ENCODE results near the gene TRAF7. TPM values are rescaled to one million over a fixed set of nuclear protein-coding genes. Genes with fewer than 3 reads are reported as not detected.

Gene TRAF7
- total RNA-seq, 1 experiment from 2014 or later = 118 TPM

DNA sequence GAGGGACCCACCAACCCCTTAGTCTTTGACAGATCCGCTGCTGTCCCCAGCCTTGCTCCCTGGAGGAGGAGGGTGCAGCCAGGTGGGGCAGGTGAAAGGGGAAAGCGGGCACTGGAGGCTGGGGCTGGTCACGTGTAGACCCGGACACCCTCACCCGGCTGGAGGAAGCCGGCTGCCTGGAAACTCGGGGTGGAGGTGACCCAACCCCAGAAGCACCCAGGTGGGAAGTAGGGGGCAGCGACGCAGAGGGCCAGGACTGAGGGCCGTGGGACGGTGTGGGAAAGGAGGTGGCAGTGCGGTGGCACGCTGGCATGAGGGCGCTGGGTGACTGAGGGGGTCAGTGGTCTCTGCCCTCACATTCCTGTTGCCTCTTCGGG is 2.7 kb downstream of the TRAF7 start:
- Mint-ChIP-seq H3K27me3 (ENCODE audit: unreplicated experiment) (peaks cover 13% of the 10 kb centered on the region), H3K4me1 (ENCODE audit: low read depth, unreplicated experiment) (peaks cover 55% of the 10 kb centered on the region), H3K36me3 (ENCODE audit: insufficient read depth, unreplicated experiment) (peaks cover 64% of the 10 kb centered on the region), H3K4me3 (ENCODE audit: low read depth, unreplicated experiment) (peak overlapping the region; percentile 89), H3K9me3 (ENCODE audit: low read depth, unreplicated experiment) (no peaks in the 10 kb centered on the region), H3K27ac (ENCODE audit: unreplicated experiment) (peak overlapping the region; percentile 100)
- no peak for DNase-seq
- CTCF ChIA-PET = interaction anchor here (1.3 kb wide), 1 partner anchor 10 kb away, joined by 3 read pairs; no protein-coding TSS in a partner anchor
- TF ChIP-seq, protein P1, sequence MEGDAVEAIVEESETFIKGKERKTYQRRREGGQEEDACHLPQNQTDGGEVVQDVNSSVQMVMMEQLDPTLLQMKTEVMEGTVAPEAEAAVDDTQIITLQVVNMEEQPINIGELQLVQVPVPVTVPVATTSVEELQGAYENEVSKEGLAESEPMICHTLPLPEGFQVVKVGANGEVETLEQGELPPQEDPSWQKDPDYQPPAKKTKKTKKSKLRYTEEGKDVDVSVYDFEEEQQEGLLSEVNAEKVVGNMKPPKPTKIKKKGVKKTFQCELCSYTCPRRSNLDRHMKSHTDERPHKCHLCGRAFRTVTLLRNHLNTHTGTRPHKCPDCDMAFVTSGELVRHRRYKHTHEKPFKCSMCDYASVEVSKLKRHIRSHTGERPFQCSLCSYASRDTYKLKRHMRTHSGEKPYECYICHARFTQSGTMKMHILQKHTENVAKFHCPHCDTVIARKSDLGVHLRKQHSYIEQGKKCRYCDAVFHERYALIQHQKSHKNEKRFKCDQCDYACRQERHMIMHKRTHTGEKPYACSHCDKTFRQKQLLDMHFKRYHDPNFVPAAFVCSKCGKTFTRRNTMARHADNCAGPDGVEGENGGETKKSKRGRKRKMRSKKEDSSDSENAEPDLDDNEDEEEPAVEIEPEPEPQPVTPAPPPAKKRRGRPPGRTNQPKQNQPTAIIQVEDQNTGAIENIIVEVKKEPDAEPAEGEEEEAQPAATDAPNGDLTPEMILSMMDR (IDR thresholded peaks at IDR 0.05; ENCODE audit: unreplicated experiment) = no peak
- BruUV-seq (replicated peaks) = no TSS peak
- intact Hi-C loops (cut with micrococcal nuclease; ENCODE audit: unreplicated experiment) = no loop called here

DNA sequence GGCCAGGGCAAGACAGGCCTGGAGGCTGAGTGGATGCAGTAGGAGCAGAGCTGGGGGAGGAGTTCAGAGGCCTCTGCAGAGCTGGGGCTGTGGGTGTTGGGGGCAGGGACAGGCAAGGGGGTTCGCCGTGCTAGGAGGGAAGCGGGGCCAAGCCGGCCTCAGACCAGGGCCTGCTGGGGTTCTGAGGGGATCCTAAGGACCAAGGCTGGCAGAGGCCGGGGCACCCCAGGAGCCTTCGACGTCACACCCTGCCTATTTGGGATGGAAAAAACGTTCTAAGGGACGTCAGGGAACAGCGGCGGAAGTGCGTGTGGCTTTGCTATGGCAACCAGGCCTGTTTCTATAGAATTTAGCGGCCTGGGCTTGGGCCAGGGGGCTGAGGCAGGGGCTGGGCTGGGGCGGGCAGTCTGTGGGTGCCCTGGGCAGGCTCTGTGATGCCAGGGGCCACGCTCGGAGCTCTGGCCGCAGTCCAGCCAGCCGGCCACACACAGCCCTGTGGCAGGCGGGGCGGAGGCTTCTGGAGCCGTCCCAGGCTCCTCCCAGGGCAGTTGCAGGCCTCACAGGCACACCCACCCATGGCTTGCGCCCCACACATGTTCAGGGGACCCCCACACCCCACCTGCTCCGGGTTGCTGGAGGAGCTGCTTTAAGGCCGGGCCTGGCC is 3.7 kb downstream of the TRAF7 start:
- peaks cover 61% of the 10 kb centered on the region for H3K36me3 Mint-ChIP-seq (ENCODE audit: insufficient read depth, unreplicated experiment)
- CTCF ChIA-PET = no interaction called here
- peaks cover 65% of the 10 kb centered on the region for H3K4me1 Mint-ChIP-seq (ENCODE audit: low read depth, unreplicated experiment)
- TF ChIP-seq, protein P1 (IDR thresholded peaks at IDR 0.05; ENCODE audit: unreplicated experiment) = no peak
- peaks cover 13% of the 10 kb centered on the region for H3K27me3 Mint-ChIP-seq (ENCODE audit: unreplicated experiment)
- intact Hi-C loops (cut with micrococcal nuclease; ENCODE audit: unreplicated experiment) = no loop called here
- no peaks in the 10 kb centered on the region for H3K9me3 Mint-ChIP-seq (ENCODE audit: low read depth, unreplicated experiment)
- no peak for DNase-seq
- BruUV-seq (replicated peaks) = no TSS peak
- no peak overlapping the region for H3K4me3 Mint-ChIP-seq (ENCODE audit: low read depth, unreplicated experiment)
- no peak overlapping the region for H3K27ac Mint-ChIP-seq (ENCODE audit: unreplicated experiment)

DNA sequence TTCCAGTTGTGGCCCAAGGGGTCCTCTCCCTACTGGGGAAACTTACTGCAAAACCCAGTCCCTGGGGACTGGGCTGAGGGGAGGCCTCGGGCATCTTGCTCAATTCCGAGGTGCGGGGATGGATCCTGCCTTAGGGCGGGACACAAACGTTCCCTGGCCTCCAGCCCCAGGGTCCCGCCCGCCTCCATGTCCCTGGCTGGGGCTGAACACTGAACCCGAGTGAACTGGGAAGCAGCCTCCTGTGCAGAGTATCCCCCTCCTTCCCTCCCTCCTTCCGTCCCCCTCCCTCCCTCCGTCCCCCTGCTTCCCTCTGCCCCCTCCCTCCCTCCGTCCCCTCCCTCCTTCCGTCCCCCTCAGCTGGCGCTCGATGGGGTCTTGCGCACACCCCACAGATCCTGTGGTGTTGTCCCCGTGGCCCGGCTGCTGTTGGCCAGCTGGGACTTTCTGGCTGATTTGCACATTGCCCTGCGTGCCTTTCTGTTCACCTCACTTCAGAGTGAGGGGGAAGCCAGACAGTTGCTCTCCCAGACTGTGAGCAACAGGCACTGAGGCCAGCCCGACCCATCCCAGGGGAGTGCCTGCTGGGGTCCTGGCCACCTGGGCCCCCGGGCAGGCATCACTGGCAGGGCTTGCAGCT is 5.5 kb downstream of the TRAF7 start:
- Mint-ChIP-seq H3K9me3 (ENCODE audit: low read depth, unreplicated experiment) (no peaks in the 10 kb centered on the region), H3K4me3 (ENCODE audit: low read depth, unreplicated experiment) (no peak overlapping the region), H3K27me3 (ENCODE audit: unreplicated experiment) (no peaks in the 10 kb centered on the region), H3K4me1 (ENCODE audit: low read depth, unreplicated experiment) (peaks cover 59% of the 10 kb centered on the region), H3K36me3 (ENCODE audit: insufficient read depth, unreplicated experiment) (peaks cover 46% of the 10 kb centered on the region), H3K27ac (ENCODE audit: unreplicated experiment) (no peak overlapping the region)
- TF ChIP-seq, protein P1 (IDR thresholded peaks at IDR 0.05; ENCODE audit: unreplicated experiment) = no peak
- no TSS peak for BruUV-seq (replicated peaks)
- no peak for DNase-seq
- CTCF ChIA-PET = no interaction called here
- intact Hi-C loops (cut with micrococcal nuclease; ENCODE audit: unreplicated experiment) = no loop called here

DNA sequence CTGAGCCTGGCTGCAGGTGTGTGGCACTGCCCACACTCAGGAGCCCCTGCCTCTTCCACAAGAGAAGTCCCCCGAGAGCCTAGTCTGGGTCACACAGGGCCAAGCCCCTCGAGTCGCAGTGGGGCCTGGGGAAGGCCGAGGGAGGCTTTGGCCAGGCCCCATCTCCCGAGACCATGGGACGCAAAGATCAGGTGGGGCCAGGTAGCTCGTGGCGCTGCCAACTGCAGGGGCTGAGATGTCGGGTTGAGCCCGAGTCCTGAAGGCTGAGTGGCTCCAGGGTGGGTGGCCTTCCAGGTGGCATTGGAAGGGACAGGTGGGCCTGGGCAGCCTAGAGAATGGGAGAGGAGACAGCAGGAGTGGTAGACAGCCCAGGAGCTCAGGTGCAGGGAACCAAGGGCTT is 6.3 kb downstream of the TRAF7 start:
- no peaks in the 10 kb centered on the region for H3K27me3 Mint-ChIP-seq (ENCODE audit: unreplicated experiment)
- CTCF ChIA-PET = interaction anchor here (0.9 kb wide), 1 partner anchor 126 kb away, joined by 3 read pairs; no protein-coding TSS in a partner anchor
- DNase-seq = no peak
- H3K9me3 Mint-ChIP-seq (ENCODE audit: low read depth, unreplicated experiment) = no peaks in the 10 kb centered on the region
- H3K4me1 Mint-ChIP-seq (ENCODE audit: low read depth, unreplicated experiment) = peaks cover 54% of the 10 kb centered on the region
- no peak overlapping the region for H3K27ac Mint-ChIP-seq (ENCODE audit: unreplicated experiment)
- H3K4me3 Mint-ChIP-seq (ENCODE audit: low read depth, unreplicated experiment) = peak overlapping the region; percentile 21
- TF ChIP-seq, protein P1 (IDR thresholded peaks at IDR 0.05; ENCODE audit: unreplicated experiment) = no peak
- H3K36me3 Mint-ChIP-seq (ENCODE audit: insufficient read depth, unreplicated experiment) = peaks cover 44% of the 10 kb centered on the region
- intact Hi-C loops (cut with micrococcal nuclease; ENCODE audit: unreplicated experiment) = no loop called here
- BruUV-seq (replicated peaks) = no TSS peak

All from Calu3 (cell line).